Kasumi-1 (cell line): ENCODE measurements around the gene PTPRG.
"Not testable (repeated sequence)": the region's sequence is repeated elsewhere in the genome, so short reads cannot be mapped to it uniquely, and the experiment has no call there.

ENCODE experiments used
- DNase-seq, 2 experiments: peaks; one replicate each; lab custom pipeline; 2025; lab: John Stamatoyannopoulos, UW

PTPRG gene

DNA sequence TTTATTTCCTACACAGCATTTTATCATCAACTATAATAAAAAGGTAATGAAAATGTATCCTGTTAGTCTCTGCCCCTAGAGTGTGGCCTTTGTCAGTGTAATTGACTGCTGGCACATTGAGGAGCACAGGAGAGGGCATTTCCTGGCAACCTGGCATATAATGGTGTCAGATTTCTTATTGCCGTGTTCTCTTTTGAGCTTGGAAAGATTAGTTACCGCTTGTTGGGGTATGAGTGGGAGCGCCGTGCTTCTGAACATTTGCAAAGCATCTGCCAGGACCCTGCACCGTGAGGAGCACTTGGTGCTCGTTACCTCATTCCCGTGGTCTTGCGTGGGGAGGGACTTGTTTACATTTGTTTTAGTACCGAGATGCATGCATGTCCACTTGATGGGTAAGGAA, 124.4 kb downstream of the PTPRG start:
- no peak for DNase-seq

DNA sequence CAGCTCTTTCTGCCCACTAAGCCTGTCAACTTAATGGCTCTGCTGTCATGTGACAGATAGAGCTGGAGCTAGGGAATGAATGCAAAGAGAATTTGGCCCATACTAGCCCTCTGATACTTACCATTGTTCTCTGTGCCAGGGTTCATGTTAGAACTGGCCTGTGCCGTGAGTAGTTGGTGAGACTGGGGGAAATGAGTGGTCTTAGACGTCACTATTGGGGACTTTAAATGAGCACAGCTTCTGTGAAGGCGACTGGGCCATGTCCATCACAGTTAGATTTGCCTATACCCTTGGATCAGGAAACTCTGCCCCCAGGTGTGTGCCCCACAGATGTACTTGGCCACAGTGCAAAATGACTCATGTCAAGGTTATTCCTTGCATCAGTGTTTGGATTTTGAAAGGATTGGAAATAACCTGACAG, 124.9 kb downstream of the PTPRG start:
- no peak for DNase-seq

DNA sequence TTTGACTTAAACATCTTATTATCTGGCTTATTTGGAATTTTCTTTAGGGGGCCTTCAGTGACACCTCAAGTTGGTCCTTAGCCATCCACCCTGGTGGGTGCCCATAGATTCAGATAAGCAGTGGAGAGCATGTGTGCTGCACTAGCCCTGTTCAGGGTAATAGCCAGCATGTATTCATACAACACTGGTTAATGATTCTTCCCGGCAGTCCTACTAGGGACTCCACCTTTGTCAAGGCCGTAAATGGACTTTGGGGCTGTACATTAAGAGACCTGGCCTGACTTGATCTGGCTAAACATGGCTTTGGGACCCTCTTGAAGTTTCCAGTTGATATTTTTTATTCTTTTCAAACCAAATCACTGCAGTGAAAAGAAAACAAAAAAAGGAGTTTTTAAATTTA, 125.8 kb downstream of the PTPRG start:
- DNase-seq: no peak

DNA sequence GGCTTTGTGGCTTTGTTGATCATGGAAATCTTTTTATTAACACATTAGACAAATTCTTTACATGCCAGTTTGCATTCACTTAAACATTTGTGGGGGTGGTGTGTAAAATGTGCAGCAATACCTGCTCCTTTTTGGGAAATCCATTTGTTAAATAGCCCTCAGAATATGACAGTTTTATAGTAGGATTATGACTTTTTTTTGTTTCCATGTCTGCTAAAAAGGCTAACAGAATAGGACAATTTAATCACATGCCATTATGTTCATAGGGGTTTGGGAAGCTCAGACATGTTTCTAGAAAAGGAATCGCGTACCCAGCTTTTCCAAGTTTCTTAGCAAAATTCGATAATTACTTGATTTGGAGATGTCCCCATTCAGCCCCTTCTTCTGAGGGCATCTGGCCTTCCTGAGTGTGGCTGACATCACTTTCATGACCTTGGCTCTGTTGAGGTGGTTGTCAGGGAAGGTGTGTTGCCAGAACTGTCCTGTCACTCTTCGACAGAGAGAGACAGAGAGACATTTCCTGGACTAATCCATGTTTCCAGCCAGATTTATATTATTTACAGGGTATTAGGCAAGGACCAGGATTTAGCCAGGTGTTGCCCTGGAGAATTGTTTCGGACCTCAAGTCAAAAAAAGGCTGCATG, 126.4 kb downstream of the PTPRG start:
- no peak for DNase-seq

DNA sequence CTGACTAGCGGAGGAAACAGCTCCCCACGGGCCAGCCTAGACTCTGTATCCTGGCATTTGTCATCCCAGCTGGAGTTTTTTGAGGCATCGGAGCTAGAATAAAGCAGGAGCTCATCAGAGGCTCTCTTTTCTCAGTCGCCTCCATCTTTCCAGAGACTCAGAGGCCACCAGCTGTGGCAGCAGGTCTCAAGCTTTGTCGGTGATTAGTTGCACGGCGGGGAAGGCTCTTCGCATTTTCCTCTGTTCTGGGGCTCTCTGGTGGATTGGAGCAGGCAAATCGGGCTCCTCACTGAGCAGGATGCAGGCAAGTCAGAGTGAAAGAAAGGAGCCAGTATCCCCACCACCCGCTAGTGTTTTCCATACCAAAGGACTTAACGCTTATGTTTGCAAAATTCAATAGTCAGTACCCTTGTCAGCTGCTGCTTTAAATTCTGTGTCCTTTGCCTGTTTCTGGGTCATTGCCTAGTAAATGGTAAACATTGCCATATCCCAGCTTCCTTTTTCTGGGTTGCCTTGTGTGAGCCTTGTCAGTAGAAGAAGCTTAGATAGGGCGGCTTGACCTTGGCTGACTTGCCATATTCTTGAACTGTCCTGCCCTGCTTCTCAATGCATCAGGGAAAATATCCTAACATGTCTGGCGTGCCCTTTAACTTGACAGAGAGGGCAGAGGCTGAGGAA, 127.1 kb downstream of the PTPRG start:
- DNase-seq: no peak

DNA sequence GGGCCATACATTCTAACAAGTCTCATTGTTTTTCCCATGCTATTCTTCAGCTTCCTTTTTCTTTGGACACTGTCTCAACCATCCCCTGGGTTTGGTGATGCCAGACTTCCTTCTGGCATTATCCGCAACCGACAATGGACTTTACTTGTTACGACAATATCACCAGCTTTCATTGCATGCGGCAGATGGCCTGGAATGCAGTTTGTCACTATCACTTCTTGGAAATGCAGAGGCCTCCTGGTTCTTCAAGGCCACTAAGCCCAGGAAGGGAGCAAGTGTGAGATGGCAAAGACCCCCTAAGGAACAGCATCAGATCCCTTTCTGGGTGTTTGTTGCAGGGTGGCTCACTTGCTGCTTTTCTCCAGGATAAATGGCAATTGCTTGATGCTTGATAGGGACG, 128.6 kb downstream of the PTPRG start:
- DNase-seq: no peak

DNA sequence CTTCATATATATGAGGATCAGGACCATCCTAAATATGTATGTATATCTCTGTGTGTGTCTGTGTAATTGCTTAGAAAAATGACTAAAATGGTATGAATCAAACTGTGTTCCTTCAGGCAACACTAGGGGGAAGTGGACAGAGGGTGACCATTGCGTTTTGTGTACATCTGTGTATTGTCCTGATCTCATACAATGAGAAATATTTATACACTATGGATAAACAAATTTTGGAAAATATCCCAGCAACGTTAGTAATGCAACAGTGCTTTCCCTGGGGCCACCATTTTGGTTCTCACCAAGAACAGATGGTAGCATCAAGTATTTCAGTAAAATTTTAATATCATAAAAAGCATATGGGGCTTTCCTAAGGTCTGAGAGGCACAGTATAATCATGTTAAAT, 130.1 kb downstream of the PTPRG start:
- DNase-seq: no peak

DNA sequence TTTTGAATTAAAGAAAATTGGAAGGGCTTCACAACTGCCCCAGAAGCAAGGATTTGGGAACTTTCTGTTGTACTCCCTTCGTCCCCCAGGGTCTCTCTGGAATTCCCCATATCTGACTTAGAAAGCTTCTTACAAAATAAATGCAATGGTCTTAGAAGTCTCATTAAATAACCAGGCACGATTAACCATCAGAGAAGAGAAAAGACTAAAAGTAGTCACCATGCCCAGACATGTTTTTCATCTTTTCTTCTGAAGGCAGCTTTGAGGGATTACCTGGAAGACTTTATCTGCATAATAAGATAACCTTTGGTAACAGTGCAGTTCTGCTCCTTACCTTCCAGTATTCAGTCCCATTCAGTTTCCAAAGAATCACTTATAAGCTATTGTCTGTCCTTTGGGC, 135.9 kb downstream of the PTPRG start:
- DNase-seq: no peak

DNA sequence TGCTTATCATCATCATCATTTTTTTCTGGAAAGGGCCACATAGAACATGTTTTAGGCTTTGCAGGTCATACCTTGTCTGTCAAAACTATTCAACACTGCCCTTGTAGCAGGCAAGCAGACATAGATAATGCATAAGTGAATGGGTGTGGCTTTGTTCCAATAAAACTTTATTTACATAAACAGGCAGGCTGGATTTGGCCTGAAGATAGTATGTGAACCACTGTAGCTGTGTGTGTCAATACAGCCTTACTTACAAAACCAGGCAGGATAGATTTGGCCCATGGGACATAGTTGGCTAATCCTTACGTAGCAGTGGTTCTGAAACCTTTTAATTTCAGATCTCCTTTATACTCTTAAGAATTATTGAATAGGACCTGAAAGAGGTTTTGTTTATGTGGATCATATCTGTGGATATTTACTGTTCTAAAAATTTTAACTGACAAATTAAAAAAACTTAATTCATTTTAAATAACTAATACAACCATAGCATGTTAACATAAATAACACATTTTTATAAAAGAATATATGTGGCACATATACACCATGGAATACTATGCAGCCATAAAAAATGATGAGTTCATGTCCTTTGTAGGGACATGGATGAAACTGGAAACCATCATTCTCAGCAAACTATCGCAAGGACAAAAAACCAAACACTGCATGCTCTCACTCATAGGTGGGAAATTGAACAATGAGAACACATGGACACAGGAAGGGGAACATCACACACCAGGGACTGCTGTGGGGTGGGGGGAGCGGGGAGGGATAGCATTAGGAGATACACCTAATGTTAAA, 137.1 kb downstream of the PTPRG start:
- DNase-seq: not testable (repeated sequence)

DNA sequence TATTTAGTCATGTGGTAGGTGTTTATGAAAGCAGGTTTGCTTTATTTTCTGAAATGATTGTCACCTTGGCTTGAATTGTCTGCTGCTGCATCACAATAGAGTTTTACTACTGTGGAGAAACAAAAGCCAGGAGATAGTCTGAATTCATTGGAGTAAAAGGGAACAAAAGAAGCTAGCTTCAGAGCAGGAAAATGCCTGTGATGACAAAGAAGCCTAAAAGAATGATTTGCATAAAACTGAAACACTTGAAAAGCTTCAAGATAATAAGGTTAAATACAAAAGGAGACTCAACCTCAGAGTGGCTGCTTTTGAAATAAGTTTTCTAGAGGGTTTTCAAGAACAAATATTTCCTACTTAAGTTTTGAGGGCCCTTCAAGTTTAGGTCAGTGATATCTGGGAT, 138.3 kb downstream of the PTPRG start:
- no peak for DNase-seq

DNA sequence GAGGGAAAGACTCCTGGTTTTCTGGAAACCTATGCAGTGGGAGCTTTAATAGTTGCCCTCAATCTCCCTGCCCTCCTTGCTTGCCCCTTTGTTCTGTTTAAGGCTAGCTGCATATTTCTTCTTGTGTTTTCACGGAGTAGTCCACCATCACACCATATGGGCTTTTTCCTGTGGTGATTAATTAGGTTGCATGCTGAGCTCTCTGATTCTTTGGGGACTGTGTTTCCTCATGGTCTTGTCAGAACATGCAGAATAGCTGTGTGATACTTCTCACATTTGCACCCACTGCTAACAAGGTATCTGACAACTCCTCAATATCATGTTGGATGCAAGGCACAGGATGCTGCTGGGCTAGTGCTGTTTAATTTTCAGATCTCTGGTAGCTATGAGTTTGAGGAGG, 139.6 kb downstream of the PTPRG start:
- no peak for DNase-seq

DNA sequence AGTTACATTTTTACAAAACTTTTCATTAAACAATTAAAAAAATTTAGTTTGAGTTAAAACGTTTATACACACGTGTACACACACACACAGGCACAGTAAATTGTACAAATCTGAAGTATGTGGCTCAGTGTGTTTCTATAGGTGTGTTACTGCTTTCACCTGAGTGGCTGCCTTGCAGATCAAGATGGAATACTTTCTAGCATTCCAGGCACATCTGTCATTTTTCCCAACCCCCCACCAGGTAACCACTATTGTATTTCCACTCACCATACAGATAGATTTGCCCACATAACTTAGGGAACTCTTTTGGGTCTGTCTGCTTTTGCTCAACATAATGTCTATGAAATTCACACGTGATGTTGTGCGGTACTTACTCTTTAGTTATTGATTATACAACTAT, 141.1 kb downstream of the PTPRG start:
- no peak for DNase-seq

DNA sequence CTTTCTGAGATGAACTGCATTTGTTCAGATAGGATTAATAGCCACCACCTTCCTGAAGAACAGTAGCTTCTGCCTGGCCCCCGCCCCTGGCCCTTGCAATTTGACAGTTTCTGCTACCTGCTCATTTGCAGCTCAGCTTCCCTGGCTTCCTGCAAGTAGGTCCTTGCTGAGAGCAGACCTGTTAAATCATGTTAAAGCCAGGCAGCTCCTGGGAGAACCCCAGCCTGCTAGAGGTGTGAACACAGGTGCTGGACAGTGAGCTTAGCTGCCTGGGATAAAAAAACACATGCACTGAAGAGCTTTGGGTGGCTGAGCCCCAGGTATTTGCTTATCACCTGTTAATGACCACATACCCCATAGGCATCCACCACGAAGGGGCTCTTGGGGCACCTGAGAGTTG, 143.4 kb downstream of the PTPRG start:
- DNase-seq: no peak

DNA sequence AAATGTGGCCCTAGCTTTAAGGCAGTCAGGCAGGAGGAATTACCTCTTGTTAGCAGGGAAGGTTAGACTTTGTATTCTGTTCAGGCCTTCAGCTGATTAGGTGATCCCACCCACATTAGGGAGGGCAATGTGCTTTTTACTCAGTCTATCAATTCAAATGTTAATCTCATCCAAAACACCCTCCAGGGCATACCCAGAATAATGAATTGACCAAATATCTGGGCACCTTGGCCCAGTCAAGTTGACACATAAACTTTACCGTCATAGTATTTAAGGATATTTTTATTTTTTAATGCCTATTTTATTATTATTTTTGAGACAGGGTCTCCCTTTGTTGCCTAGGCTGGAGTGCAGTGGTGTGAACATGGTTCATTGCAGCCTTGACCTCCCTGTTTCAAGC, 146.1 kb downstream of the PTPRG start:
- no peak for DNase-seq

DNA sequence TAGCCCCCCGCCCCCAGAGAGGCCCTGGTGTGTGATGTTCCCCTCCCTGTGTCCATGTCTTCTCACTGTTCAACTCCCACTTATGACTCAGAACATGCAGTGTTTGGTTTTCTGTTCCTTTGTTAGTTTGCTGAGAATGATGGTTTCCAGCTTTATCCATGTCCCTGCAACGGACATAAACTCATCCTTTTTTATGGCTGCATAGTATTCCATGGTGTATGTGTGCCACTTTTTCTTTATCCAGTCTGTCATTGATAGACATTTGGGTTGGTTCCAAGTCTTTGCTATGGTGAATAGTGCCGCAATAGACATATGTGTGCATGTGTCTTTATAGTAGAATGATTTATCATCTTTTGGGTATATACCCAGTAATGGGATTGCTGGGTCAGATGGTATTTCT, 149.5 kb downstream of the PTPRG start:
- DNase-seq: not testable (repeated sequence)

DNA sequence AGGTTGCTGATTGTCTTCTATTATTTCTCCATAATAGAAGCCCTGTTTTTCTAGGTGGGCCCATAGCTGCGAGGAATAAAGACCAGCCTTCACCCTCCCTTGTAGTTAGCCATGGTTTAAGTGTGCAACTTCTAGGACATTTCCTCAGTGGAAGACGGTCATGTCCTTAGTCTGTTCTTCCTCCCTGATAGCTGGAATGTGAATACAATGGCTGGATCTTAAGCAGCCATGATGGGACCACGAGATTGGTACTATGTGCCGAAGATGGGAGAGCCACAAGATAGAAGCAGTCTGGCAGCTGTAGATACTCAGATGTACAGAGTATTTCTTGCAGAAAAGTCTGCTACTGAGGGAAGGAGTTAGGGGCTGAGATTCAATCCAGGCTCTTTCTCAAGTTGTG, 152.9 kb downstream of the PTPRG start:
- DNase-seq: no peak

DNA sequence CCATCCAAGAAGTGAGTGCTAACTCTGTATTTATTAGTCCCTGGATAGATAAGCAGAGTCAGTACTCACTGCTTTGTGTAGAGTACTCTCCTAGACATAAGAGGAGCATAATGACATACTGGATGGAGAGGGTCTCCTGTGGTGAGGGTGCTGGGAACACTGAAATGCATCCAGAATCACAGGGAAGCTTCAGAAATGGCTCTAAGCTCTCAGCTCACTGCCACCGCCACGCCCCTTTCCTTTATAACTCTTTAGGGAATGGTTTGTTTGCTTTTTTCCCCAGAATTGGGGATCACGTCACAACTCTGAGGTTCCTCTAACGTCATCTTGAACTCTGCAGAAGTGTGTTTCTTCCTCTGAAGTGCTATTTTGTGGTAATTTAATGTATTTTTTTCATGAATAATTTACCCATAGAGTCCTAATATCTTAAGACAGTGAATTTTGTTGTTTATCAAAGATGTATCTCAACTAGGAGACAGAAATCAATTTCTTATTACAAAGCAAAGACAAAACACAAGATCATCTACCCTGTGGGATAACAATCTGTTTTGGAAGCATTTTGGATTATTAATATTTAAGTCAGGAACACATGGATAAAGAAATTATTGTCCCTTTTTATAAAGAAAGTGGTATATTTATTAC, 154.6 kb downstream of the PTPRG start:
- DNase-seq: no peak

DNA sequence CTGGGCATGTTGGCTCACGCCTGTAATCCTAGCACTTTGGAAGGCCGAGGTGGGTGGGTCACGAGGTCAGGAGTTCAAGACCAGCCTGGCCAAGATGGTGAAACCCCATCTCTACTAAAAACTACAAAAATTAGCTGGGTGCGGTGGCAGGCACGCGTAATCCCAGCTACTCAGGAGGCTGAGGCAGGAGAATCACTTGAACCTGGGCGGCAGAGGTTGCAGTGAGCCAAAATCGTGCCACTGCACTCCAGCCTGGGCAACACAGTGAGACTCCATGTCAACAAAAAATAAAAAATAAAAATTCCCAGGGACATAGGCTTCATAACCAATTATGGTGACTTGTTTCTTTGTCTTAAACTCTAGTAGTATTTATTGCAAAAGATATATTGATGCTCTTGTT, 155.3 kb downstream of the PTPRG start:
- not testable (repeated sequence) for DNase-seq

DNA sequence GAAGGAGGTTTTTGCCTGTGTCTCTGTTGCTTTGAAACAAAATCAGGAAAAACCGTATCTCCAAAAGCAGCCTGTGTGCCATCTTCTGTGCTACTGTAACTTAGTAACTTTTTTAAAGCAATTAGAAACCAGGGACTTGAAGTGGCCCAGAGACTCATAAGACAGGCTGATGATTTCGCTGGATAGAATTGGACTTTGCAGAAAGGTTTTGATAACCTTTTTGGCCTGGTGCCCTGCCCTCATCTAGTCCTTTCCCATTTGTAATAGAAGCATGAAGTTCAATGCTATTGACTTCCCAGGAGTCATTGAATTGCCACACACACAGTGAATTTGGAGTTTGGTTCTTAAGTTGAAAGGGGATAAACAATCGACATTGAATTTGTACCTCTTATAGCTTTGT, 157.2 kb downstream of the PTPRG start:
- no peak for DNase-seq

DNA sequence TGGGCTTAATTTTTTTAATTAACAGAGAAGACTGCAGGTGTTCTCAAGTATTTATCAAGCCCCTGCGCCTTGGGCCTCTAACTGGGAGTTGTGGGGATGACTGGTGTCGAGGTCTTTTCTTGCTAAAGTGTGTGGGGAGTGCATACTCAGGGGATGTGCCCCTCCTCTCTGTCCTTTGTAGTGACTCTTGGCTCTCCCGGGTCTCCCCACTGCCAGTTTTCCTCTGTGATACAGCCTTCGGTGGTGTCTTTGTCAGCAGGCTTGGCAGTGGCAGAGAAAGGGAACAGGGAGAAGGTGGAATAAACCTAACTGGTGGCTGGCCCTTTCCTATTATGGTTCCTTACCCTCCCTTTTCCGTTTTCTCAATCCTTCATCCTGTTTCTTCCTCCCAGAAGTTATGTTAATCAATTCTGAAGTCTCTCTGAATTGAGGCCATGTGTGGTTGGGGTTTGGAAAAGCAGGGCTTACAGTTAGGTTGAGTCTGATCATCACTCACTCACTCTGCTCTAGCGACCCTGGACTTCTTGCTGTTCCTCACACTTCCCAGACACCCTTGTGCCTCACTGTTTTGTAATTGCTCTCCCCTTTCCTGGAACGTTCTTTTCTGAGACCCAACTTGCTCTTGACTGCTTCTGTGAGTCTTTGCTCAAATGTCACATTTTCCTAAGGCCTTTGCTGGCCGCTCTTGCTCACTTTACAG, 158.1 kb downstream of the PTPRG start:
- no peak for DNase-seq

DNA sequence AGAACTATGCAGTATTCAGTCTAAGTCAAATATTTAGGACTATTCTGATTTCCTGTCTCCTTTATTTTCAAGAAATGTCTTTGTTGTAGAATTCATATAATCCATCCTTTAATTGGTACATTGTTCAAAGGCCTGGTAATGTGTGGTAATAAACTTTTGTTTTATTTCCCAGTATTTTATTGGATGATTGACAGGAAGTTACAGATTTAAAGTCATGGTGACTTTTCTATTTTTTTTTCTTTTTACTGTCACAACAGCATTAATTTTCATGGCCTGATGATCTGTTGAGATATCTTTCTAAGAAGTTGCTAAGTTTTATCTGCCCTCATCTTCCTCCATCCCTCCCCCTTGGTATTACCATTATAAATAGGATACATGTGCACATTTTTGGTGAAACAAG, 161.7 kb downstream of the PTPRG start:
- no peak for DNase-seq

DNA sequence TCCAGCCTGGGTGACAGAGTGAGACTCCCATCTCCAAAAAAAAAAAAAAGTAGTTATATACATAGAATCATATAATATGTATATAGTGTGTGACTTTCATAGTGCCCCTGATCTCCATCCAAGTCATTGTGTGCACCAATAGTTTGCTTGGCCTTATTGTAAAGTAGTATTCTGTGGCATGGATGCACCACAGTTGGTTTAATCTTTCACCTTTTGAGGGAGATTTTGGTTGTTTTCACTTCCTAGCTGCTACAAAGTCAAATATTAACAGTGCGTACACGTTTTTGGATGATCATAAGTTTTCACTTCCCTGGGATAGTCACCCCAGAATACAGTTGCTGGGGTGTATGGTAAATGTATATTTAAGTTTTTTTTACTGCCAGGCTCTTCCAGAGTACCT, 162.8 kb downstream of the PTPRG start:
- no peak for DNase-seq
